Common myeloid progenitor, CD34-positive (primary cell): ENCODE data around the gene ATP9B.

ENCODE experiments used
- CTCF ChIA-PET: fragments of 350-600 bp; sonication (Branson Sonifier 250); formaldehyde crosslinking; loops from one replicate; lab custom pipeline; 2021; ENCODE audit warnings: antibody characterized with exemption; lab: Charles Lee
- POLR2A ChIA-PET: fragments of 350-600 bp; sonication (Branson Sonifier 250); formaldehyde crosslinking; loops from one replicate; lab custom pipeline; 2021; ENCODE audit warnings: antibody characterized with exemption; lab: Charles Lee
- DNase-seq, 3 donors: peaks; one replicate each; pipeline versions ENCODE4 v3.0.0 to v3.0.0-alpha.2; 2013
- H3K27ac ChIP-seq, 2 experiments: 1 replicate in 1 of 2; 2 replicates in 1 of 2; pipeline ENCODE4 v1.7.0; 2013; ENCODE audit warnings: inconsistent platforms in 2 of 2, low read length in 2 of 2, mild to moderate bottlenecking in 2 of 2, low read depth in 1 of 2, moderate library complexity in 1 of 2; ENCODE audit not compliant: severe bottlenecking in 2 of 2, insufficient read depth in 1 of 2, poor library complexity in 1 of 2
- H3K27me3 ChIP-seq, 5 experiments: replicated peaks in 2 of 5; 1 replicate in 3 of 5; 2 replicates in 2 of 5; pipeline versions ENCODE4 v1.6.1 to v1.7.0; 2013; ENCODE audit warnings: low read length in 4 of 5, mild to moderate bottlenecking in 2 of 5, moderate library complexity in 2 of 5, inconsistent platforms in 1 of 5; ENCODE audit not compliant: insufficient read depth in 5 of 5, control insufficient read depth in 4 of 5
- H3K36me3 ChIP-seq, 4 experiments: 1 replicate in 2 of 4; 2 replicates in 2 of 4; pipeline versions ENCODE4 v1.6.1 to v1.7.0; 2013; ENCODE audit warnings: low read length in 3 of 4, control low read depth in 1 of 4, mild to moderate bottlenecking in 1 of 4; ENCODE audit not compliant: control insufficient read depth in 4 of 4, insufficient read depth in 4 of 4
- H3K4me1 ChIP-seq, 4 experiments: 1 replicate in 3 of 4; 2 replicates in 1 of 4; pipeline versions ENCODE4 v1.6.1 to v1.7.1; 2013; ENCODE audit warnings: low read length in 3 of 4, mild to moderate bottlenecking in 3 of 4, control low read depth in 1 of 4, inconsistent platforms in 1 of 4, moderate library complexity in 1 of 4; ENCODE audit not compliant: control insufficient read depth in 4 of 4, insufficient read depth in 4 of 4; ENCODE audit errors: control extremely low read depth in 1 of 4
- H3K4me3 ChIP-seq, 7 experiments: 1 replicate in 4 of 7; 2 replicates in 3 of 7; pipeline versions ENCODE4 v1.5.1 to v1.7.0; 2013; ENCODE audit warnings: mild to moderate bottlenecking in 7 of 7, low read length in 6 of 7, moderate library complexity in 6 of 7, inconsistent platforms in 2 of 7, low read depth in 2 of 7, control low read depth in 1 of 7; ENCODE audit not compliant: insufficient read depth in 4 of 7, control insufficient read depth in 1 of 7; ENCODE audit errors: extremely low read depth in 1 of 7
- H3K9me3 ChIP-seq, 5 experiments: 1 replicate in 4 of 5; 2 replicates in 1 of 5; pipeline versions ENCODE4 v1.6.1 to v1.7.1; 2013; ENCODE audit warnings: low read length in 4 of 5, mild to moderate bottlenecking in 2 of 5, inconsistent platforms in 1 of 5, low read depth in 1 of 5, moderate library complexity in 1 of 5; ENCODE audit not compliant: control insufficient read depth in 4 of 5, insufficient read depth in 2 of 5; ENCODE audit errors: control extremely low read depth in 1 of 5
- WGBS: methylation state at CpG from one replicate; pipeline ENCODE4 v1.1.5; 2013; ENCODE audit not compliant: insufficient coverage; 5-methylcytosine and 5-hydroxymethylcytosine counted together

ATP9B gene

DNA sequence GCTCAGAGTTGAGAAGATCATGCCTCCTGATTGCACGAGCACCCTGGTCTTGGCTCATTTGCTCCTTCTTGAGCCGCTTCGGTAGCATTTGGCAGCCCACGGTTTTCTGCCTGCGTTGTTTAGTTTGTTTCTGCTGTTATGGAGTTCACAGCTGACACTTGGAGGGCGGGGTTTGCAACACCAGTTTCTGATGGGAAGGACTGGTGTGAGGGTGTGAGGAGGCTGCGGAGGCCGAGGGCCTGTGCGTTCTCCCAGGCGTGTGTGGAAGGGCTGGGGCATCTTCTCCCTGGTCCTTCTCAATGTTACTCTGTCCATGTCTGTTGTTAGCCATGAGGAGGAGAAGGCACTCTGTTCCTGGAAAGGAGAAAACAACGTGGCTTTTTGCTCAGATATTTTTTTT, 349.4 kb downstream of the ATP9B start:
- peaks cover 0 to 7% (median 2%) of the 10 kb centered on the region in 4 experiments for H3K4me1 ChIP-seq
- DNase-seq: no peak
- WGBS: 89% methylated on average over 7 of the region's 11 CpGs
- peaks cover 10 to 52% (median 28%) of the 10 kb centered on the region in 4 experiments for H3K36me3 ChIP-seq
- CTCF ChIA-PET: interaction anchor here (1.1 to 1.4 kb wide), 2 partner anchors 11 to 13 kb away, joined by 3 to 4 read pairs; no protein-coding TSS in a partner anchor
- H3K27ac ChIP-seq: no peak overlapping the region
- no peak overlapping the region for H3K4me3 ChIP-seq
- POLR2A ChIA-PET: no interaction called here
- H3K27me3 ChIP-seq: no peaks in the 10 kb centered on the region
- H3K9me3 ChIP-seq: no peaks in the 10 kb centered on the region

DNA sequence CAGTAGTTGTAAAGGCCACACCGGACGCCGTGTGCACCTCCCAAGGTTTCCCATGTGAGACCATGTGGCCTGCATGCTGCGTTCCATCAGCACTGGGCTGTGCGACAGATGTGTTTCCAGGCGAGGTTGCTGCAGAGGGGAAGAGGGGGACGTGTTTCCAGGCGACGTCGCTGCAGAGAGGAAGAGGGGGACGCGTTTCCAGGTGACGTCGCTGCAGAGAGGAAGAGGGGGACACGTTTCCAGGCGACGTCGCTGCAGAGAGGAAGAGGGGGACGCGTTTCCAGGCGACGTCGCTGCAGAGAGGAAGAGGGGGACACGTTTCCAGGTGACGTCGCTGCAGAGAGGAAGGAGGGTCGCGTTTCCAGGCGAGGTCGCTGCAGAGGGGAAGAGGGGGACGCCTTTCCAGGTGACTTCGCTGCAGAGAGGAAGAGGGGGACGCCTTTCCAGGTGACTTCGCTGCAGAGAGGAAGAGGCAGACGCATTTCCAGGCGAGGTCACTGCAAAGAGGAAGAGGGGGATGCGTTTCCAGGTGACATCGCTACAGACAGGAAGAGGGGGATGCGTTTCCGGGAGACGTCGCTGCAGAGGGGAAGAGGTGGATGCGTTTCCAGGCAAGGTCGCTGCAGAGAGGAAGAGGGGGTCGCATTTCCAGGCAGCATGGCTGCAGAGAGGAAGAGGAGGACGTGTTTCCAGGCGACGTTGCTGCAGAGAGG, 351.0 kb downstream of the ATP9B start:
- CTCF ChIA-PET: interaction anchor here (0.7 kb wide), 1 partner anchor 9 kb away, joined by 3 read pairs; no protein-coding TSS in a partner anchor
- DNase-seq: no peak
- Histone ChIP-seq H3K4me3 (no peak overlapping the region), H3K4me1 (peaks cover 0 to 2% (median 0%) of the 10 kb centered on the region in 4 experiments), H3K9me3 (no peaks in the 10 kb centered on the region), H3K27ac (no peak overlapping the region), H3K36me3 (peaks cover 8 to 41% (median 18%) of the 10 kb centered on the region in 4 experiments), H3K27me3 (no peaks in the 10 kb centered on the region)
- WGBS: 97% methylated on average over 43 of the region's 48 CpGs
- POLR2A ChIA-PET: no interaction called here

DNA sequence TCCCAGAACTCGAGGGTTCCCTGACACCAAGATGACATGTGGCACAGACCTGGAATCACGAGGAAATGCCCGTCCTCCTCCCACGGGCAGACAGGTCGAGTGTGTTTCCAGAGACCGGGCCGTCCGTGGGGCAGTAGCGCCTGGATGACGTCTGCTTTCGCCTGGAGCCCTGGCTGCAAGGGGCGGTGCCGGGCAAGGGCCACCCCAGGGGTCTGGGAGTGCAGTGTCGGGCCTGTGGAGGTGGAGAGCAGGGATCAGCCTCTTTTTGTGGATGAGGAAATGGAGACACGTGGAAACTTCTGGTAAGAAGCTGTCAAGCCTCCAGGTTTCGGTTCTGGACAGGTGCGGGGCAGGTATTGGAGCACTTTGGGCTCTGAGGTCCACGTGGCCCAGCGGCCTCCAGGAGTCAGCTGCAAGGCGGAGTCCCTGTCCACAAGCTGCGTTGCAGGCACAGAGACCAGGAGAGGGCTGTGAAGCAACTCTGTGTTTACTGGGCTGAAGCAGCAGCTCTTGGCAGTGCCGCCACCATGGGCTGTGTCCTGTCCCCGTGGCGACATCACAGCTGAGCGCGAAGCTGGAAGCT, 352.2 kb downstream of the ATP9B start:
- POLR2A ChIA-PET: no interaction called here
- DNase-seq: no peak
- WGBS: 92% methylated on average over 24 of the region's 26 CpGs
- H3K27me3 ChIP-seq: no peaks in the 10 kb centered on the region
- peaks cover 8 to 45% (median 19%) of the 10 kb centered on the region in 4 experiments for H3K36me3 ChIP-seq
- H3K4me1 ChIP-seq: peaks cover 0 to 2% (median 0%) of the 10 kb centered on the region in 4 experiments
- no peak overlapping the region for H3K27ac ChIP-seq
- H3K9me3 ChIP-seq: no peaks in the 10 kb centered on the region
- no peak overlapping the region for H3K4me3 ChIP-seq
- CTCF ChIA-PET: interaction anchor here (0.6 to 1.4 kb wide), 4 partner anchors 9 to 77 kb away, joined by 3 to 6 read pairs (median 4); no protein-coding TSS in a partner anchor

DNA sequence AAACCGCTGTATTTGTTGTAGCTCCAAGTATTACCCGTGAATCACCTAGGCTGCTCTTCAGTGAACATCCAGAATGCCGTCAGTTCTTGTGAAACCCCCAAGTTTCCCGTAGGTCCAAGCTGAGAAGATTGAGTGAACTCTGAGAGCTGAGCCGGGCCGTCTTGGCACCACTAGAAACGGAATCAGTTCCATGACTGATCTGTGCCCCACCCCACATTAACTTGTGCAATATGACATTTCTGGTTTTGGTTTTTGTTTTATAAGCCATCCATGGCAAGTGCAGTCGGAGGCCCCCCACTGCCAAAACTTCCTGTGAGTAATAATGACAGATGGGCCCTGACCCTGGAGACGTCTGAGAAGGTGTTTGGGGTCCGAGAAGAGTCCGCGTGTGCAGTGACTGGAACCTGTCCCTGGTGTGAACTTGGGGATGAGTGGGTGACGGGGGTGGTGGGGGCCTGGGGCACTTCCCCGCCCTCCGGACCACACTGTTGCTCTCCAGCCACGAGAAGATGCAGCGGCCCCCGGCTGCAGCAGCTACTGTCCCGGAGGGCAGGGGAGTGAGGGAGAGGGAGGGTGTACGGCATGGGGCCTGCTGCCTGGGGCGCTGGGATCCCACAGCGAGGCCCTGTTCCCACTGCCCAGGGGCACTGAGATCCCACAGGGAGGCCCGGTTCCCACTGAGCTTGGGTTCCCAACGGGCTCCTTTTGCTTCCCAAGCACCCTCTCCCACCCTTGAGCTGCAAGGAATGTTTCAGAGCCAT, 353.0 kb downstream of the ATP9B start:
- no peak overlapping the region for H3K4me3 ChIP-seq
- no peak for DNase-seq
- WGBS: 97% methylated on average over 19 of the region's 24 CpGs
- no peaks in the 10 kb centered on the region for H3K9me3 ChIP-seq
- CTCF ChIA-PET: interaction anchor here (0.6 to 1.4 kb wide), 4 partner anchors 9 to 76 kb away, joined by 3 to 6 read pairs (median 4); no protein-coding TSS in a partner anchor
- peaks cover 8 to 45% (median 22%) of the 10 kb centered on the region in 4 experiments for H3K36me3 ChIP-seq
- no peaks in the 10 kb centered on the region for H3K4me1 ChIP-seq
- POLR2A ChIA-PET: no interaction called here
- H3K27ac ChIP-seq: no peak overlapping the region
- H3K27me3 ChIP-seq: no peaks in the 10 kb centered on the region

DNA sequence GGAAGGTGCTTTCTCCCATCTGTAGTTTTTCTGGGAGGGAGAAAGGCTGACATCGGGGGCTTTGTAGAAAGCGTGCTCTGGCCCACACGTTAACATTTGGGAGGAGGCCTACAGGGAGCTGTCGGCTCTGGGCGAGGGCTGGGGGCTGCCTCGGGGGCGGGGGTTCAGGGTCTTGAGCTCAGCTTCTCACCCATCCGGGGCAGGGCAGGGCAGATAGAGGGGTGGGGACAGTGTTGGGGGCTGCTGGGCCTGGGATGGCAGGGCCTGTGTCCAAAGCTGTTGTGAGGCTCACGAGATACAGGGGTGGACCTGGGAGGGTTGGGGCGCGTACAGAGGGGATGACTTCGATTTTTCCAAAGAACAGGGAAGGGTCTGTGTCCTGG, 353.6 kb downstream of the ATP9B start:
- Histone ChIP-seq H3K27ac (no peak overlapping the region), H3K4me1 (no peaks in the 10 kb centered on the region), H3K4me3 (no peak overlapping the region), H3K36me3 (peaks cover 8 to 45% (median 22%) of the 10 kb centered on the region in 4 experiments), H3K9me3 (no peaks in the 10 kb centered on the region), H3K27me3 (no peaks in the 10 kb centered on the region)
- no peak for DNase-seq
- ChIA-PET CTCF (interaction anchor here (1.2 to 1.4 kb wide), 2 partner anchors 11 to 26 kb away, joined by 3 to 6 read pairs; no protein-coding TSS in a partner anchor), POLR2A (no interaction called here)
- 93% methylated on average over 8 of the region's 12 CpGs for WGBS

DNA sequence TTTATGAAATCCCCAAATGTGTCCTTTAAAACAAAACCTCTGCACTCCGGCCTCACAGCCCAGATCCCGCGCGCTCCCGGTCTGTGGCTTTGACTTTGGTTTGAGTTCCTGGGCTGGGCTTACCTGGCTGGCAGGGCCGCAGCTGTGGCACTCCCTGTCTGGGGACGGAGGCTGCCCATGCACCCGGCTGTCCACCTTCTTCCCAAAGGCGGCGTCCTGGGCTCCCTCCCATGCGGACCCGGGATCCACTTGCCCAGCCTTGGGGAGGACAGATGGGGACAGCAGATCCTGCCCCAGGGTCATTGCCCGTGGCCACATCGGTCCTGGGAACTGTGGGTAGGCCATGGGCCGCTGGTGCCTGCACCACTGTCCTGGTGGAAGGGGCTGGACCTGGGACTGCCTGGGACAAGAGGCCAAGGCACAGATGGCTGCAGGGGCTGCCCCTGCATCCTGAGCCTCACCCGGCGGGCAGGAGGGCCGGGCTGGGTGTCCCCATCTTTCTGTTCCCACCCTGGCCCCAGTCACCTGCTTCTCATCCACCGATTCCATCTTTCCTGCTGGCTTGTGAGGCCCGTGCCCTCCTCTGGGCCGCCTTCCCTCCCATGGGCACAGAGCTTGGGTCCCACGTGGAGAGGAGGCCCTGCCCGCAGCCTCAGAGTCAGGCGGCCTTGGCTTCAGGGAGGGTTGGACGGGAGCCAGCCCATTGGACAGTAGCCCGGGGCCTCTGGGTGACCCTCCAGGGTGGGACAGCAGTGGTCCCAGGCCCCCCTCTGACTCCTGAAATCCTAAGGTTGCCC, 354.2 kb downstream of the ATP9B start:
- H3K27ac ChIP-seq: no peak overlapping the region
- over 99% methylated on average over 25 of the region's 26 CpGs for WGBS
- ChIA-PET CTCF (no interaction called here), POLR2A (no interaction called here)
- no peak for DNase-seq
- H3K27me3 ChIP-seq: no peaks in the 10 kb centered on the region
- H3K4me1 ChIP-seq: no peaks in the 10 kb centered on the region
- H3K9me3 ChIP-seq: no peaks in the 10 kb centered on the region
- no peak overlapping the region for H3K4me3 ChIP-seq
- H3K36me3 ChIP-seq: peaks cover 8 to 41% (median 22%) of the 10 kb centered on the region in 4 experiments
